Esophagus muscularis mucosa (tissue), 4 donors: Measurements from ENCODE around the gene MYH15. TPM values are rescaled to one million over a fixed set of nuclear protein-coding genes. Genes with fewer than 3 reads are reported as not detected.

ENCODE experiments used
- DNase-seq: peaks from one replicate; pipeline ENCODE4 v3.0.0-alpha.2; 2017; ENCODE audit errors: extremely low spot score
- H3K27ac ChIP-seq, 4 donors: fragments of 200-600 bp; sonication (generic); replicated peaks in 1 of 4; 1 replicate in 3 of 4; 2 replicates in 1 of 4; pipeline ENCODE4 v1.5.1; 2016 to 2019; ENCODE audit warnings: mild to moderate bottlenecking in 1 of 4
- H3K27me3 ChIP-seq, 4 donors: fragments of 200-600 bp; sonication (generic); one replicate each; pipeline versions ENCODE4 v1.5.1 to v1.6.0; 2016 to 2019
- H3K36me3 ChIP-seq, 4 donors: fragments of 200-600 bp; sonication (generic); one replicate each; pipeline ENCODE4 v1.5.1; 2016 to 2019
- H3K4me1 ChIP-seq, 4 donors: fragments of 200-600 bp; sonication (generic); one replicate each; pipeline ENCODE4 v1.5.1; 2016 to 2019
- H3K4me3 ChIP-seq, 4 donors: fragments of 200-600 bp; sonication (generic); 1 replicate in 2 of 4; 2 replicates in 2 of 4; pipeline ENCODE4 v1.5.1; 2016 to 2019; ENCODE audit warnings: mild to moderate bottlenecking in 4 of 4, moderate library complexity in 1 of 4
- H3K9me3 ChIP-seq, 4 donors: fragments of 200-600 bp; sonication (generic); 1 replicate in 3 of 4; 2 replicates in 1 of 4; pipeline ENCODE4 v1.5.1; 2016 to 2019
- CTCF ChIP-seq, 3 experiments: fragments of 200-600 bp in 2 of 3; fragments of 450-650 bp in 1 of 3; sonication (generic) in 2 of 3; IDR thresholded peaks; one replicate each; pipeline ENCODE4 v1.5.1; 2017 to 2019; ENCODE audit warnings: antibody characterized with exemption in 3 of 3, mild to moderate bottlenecking in 2 of 3, moderate library complexity in 1 of 3
- EP300 ChIP-seq: sonication (generic); formaldehyde crosslinking; IDR thresholded peaks from one replicate; pipeline ENCODE4 v1.6.1; 2017; ENCODE audit warnings: antibody characterized with exemption
- POLR2A ChIP-seq: fragments of 450-650 bp; IDR thresholded peaks from one replicate; pipeline ENCODE4 v1.6.1; 2017; ENCODE audit warnings: antibody characterized with exemption, moderate library complexity, mild to moderate bottlenecking, low read depth
- POLR2AphosphoS5 ChIP-seq, 2 donors: sonication (generic); formaldehyde crosslinking; IDR thresholded peaks; one replicate each; pipeline ENCODE4 v1.6.1; 2017; ENCODE audit warnings: antibody characterized with exemption in 2 of 2
- WGBS: methylation state at CpG from one replicate; pipeline ENCODE4 v1.1.5; 2018; 5-methylcytosine and 5-hydroxymethylcytosine counted together
- intact Hi-C: fragments of 100-400 bp; cut with DNase I; formaldehyde crosslinking; loops from one replicate; pipeline ENCODE4 v1.15.1; 2023
- total RNA-seq, 4 donors: library from RNA; depleted of rRNA; stranded (reverse); fragments of >200 nt; gene quantifications; one replicate each; pipeline versions ENCODE4 v1.1.0 to v1.2.1, GENCODE V29; 2016

Gene MYH15
- total RNA-seq, 4 donors from 2014 or later = under 0.01 to 0.34 (median 0.12) TPM

- peak overlapping the region in 1 of 4 donors; percentile 5 for H3K27ac ChIP-seq
- H3K9me3 ChIP-seq = no peaks in the 10 kb centered on the region
- H3K4me1 ChIP-seq = peaks cover 3 to 36% (median 22%) of the 10 kb centered on the region in 4 donors
- no peaks in the 10 kb centered on the region for H3K27me3 ChIP-seq
- WGBS = 41% methylated on average over 4 of the region's 4 CpGs
- intact Hi-C loops = loop anchor here (1.0 kb wide), 1 partner anchor 63 kb away; no protein-coding TSS in a partner anchor
- no peak for DNase-seq
- H3K4me3 ChIP-seq = peak overlapping the region in 1 of 4 donors; percentile 7
- no peaks in the 10 kb centered on the region for H3K36me3 ChIP-seq
- TF ChIP-seq CTCF (IDR thresholded peaks at IDR 0.05) = peak; percentile 57 to 62 (median 58)
- no peak for TF ChIP-seq POLR2A
Measured at GRCh38 chr3:108552267-108553159, 42.1 kb upstream of the MYH15 start.

- Histone ChIP-seq H3K27ac (no peak overlapping the region), H3K4me1 (peaks cover 0 to 38% (median 23%) of the 10 kb centered on the region in 4 donors), H3K4me3 (no peak overlapping the region), H3K36me3 (no peaks in the 10 kb centered on the region), H3K27me3 (no peaks in the 10 kb centered on the region), H3K9me3 (no peaks in the 10 kb centered on the region)
- no peak for DNase-seq
- no peak for TF ChIP-seq POLR2A
- no peak for TF ChIP-seq POLR2AphosphoS5 (IDR thresholded peaks at IDR 0.05)
- no peak for TF ChIP-seq CTCF (IDR thresholded peaks at IDR 0.05)
- TF ChIP-seq EP300 = no peak
- 93% methylated on average over 2 of the region's 2 CpGs for WGBS
- intact Hi-C loops = no loop called here
Measured at GRCh38 chr3:108548886-108549285, 38.5 kb upstream of the MYH15 start.

- H3K27me3 ChIP-seq = no peaks in the 10 kb centered on the region
- peaks cover 0 to 38% (median 23%) of the 10 kb centered on the region in 4 donors for H3K4me1 ChIP-seq
- H3K4me3 ChIP-seq = no peak overlapping the region
- intact Hi-C loops = no loop called here
- 75% methylated on average over 1 of the region's 1 CpG for WGBS
- H3K27ac ChIP-seq = no peak overlapping the region
- no peaks in the 10 kb centered on the region for H3K9me3 ChIP-seq
- no peak for DNase-seq
- TF ChIP-seq POLR2A = no peak
- no peak for TF ChIP-seq POLR2AphosphoS5 (IDR thresholded peaks at IDR 0.05)
- no peak for TF ChIP-seq CTCF (IDR thresholded peaks at IDR 0.05)
- TF ChIP-seq EP300 = no peak
- H3K36me3 ChIP-seq = no peaks in the 10 kb centered on the region
Measured at GRCh38 chr3:108548304-108548703, 37.9 kb upstream of the MYH15 start.

GRCh38 chr3:108546692-108547091, 36.3 kb upstream of the MYH15 start:
- no peak for DNase-seq
- peaks cover 0 to 28% (median 14%) of the 10 kb centered on the region in 4 donors for H3K4me1 ChIP-seq
- intact Hi-C loops = no loop called here
- H3K36me3 ChIP-seq = no peaks in the 10 kb centered on the region
- peak overlapping the region in 1 of 4 donors; percentile 32 for H3K27ac ChIP-seq
- 82% methylated on average over 3 of the region's 3 CpGs for WGBS
- TF ChIP-seq POLR2AphosphoS5 (IDR thresholded peaks at IDR 0.05) = no peak
- TF ChIP-seq POLR2A = no peak
- no peak for TF ChIP-seq CTCF (IDR thresholded peaks at IDR 0.05)
- no peak for TF ChIP-seq EP300
- H3K27me3 ChIP-seq = no peaks in the 10 kb centered on the region
- no peaks in the 10 kb centered on the region for H3K9me3 ChIP-seq
- H3K4me3 ChIP-seq = peak overlapping the region in 3 of 4 donors; percentile 14 to 27 (median 19)
